Chondrocyte (in vitro differentiated cells): ENCODE results near the gene PXYLP1. TPM values are rescaled to one million over a fixed set of nuclear protein-coding genes. Genes with fewer than 3 reads are reported as not detected.
A peak's percentile ranks its signal among the peaks of the same experiment; 100 is the strongest.

Experiments
- DNase-seq: peaks from one replicate; pipeline ENCODE4 v3.0.0; 2021; ENCODE audit warnings: mixed read lengths, low spot score
- H3K27ac Mint-ChIP-seq: one replicate; pipeline ENCODE4 v1.8.0; 2021; ENCODE audit warnings: mild to moderate bottlenecking, moderate library complexity, mixed read lengths; ENCODE audit not compliant: unreplicated experiment
- H3K27me3 Mint-ChIP-seq: 2 replicates; pipeline ENCODE4 v1.8.0; 2021; ENCODE audit warnings: low read depth, mixed read lengths
- H3K36me3 Mint-ChIP-seq: 2 replicates; pipeline ENCODE4 v1.8.0; 2021; ENCODE audit warnings: low read depth, mixed read lengths
- H3K4me1 Mint-ChIP-seq: 2 replicates; pipeline ENCODE4 v1.8.0; 2021; ENCODE audit warnings: low read depth, mild to moderate bottlenecking, mixed read lengths
- H3K4me3 Mint-ChIP-seq: one replicate; pipeline ENCODE4 v1.8.0; 2021; ENCODE audit warnings: mild to moderate bottlenecking, moderate library complexity, mixed read lengths; ENCODE audit not compliant: unreplicated experiment
- H3K9me3 Mint-ChIP-seq: 2 replicates; pipeline ENCODE4 v1.8.0; 2021; ENCODE audit warnings: low read depth, mixed read lengths
- CTCF ChIP-seq: fragments of 200-600 bp; sonication (generic); IDR thresholded peaks from 2 replicates; pipeline ENCODE4 v1.5.0; 2021; ENCODE audit warnings: antibody characterized with exemption, mild to moderate bottlenecking, moderate library complexity
- total RNA-seq: library from RNA; stranded (reverse); gene quantifications from 3 replicates; pipeline ENCODE4 v1.2.1, GENCODE V29; 2021

PXYLP1 gene
- total RNA-seq, 1 donor from 2014 or later, result 36.0 TPM

- Mint-ChIP-seq H3K36me3 (no peaks in the 10 kb centered on the region), H3K4me1 (peaks cover 21% of the 10 kb centered on the region), H3K27me3 (no peaks in the 10 kb centered on the region), H3K27ac (no peak overlapping the region), H3K9me3 (no peaks in the 10 kb centered on the region), H3K4me3 (no peak overlapping the region)
- DNase-seq, result no peak
- no peak for TF ChIP-seq CTCF
Observed at GRCh38 chr3:141326626-141327025, 95.0 kb downstream of the PXYLP1 start.

GRCh38 chr3:141328286-141329166 is 96.9 kb downstream of the PXYLP1 start:
- H3K9me3 Mint-ChIP-seq, result no peaks in the 10 kb centered on the region
- H3K27ac Mint-ChIP-seq, result no peak overlapping the region
- no peaks in the 10 kb centered on the region for H3K36me3 Mint-ChIP-seq
- H3K27me3 Mint-ChIP-seq, result no peaks in the 10 kb centered on the region
- DNase-seq, result no peak
- H3K4me1 Mint-ChIP-seq, result peaks cover 40% of the 10 kb centered on the region
- no peak for TF ChIP-seq CTCF
- H3K4me3 Mint-ChIP-seq, result no peak overlapping the region

DNA sequence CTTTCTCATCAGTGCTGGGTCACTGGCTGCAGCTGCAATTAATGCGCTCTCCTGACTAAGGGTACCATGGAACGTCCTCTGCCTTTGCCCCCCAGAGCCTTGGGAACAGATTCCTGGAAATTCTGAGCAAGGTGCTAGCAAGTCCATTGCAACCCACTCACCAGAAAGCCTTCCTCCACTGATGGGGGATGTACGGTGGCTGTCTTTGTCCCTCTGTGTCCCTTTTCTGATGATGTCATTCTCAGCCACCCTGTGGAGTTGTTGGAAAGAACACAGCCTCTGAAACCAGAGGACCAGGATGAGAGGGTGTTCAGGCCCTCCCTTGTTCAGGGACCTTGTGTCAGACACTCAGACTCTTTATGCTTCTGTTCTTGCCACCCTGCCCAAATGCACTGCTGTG is 98.6 kb downstream of the PXYLP1 start:
- H3K4me1 Mint-ChIP-seq, result peaks cover 56% of the 10 kb centered on the region
- no peaks in the 10 kb centered on the region for H3K9me3 Mint-ChIP-seq
- H3K27me3 Mint-ChIP-seq, result no peaks in the 10 kb centered on the region
- no peak overlapping the region for H3K27ac Mint-ChIP-seq
- no peak overlapping the region for H3K4me3 Mint-ChIP-seq
- no peak for TF ChIP-seq CTCF
- H3K36me3 Mint-ChIP-seq, result no peaks in the 10 kb centered on the region
- DNase-seq, result no peak

DNA sequence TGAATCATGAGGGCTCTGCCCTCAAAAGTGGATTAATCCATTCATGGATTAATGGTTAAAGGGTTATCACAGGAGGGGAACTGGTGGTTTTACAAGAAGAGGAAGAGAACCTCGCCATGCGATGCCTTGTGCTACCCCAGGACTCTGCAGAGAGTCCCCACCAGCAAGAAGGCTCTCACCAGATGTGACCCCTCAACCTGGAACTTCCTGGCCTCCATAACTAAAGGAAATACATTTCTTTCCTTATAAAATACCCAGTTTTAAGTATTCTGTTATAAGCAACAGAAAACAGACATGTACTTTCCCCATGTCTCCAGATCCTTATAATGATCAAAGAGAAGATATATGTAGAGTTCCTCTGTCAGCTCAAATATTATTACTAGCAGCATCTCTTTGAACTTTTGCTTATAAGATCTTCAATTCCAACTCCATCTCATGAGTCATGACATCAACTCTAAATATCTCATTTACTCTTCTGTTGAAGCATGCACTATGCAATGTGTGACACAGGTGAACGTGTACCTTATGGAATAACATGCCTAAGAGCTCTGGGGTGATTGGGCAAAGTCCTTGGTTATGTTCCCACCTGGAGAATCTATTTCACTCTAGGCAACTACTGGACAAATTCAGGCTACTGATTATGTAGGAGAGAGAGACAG is 99.2 kb downstream of the PXYLP1 start:
- H3K27me3 Mint-ChIP-seq, result no peaks in the 10 kb centered on the region
- H3K4me1 Mint-ChIP-seq, result peaks cover 62% of the 10 kb centered on the region
- no peak for TF ChIP-seq CTCF
- H3K9me3 Mint-ChIP-seq, result no peaks in the 10 kb centered on the region
- no peaks in the 10 kb centered on the region for H3K36me3 Mint-ChIP-seq
- no peak for DNase-seq
- peak overlapping the region; percentile 98 for H3K27ac Mint-ChIP-seq
- no peak overlapping the region for H3K4me3 Mint-ChIP-seq

DNA sequence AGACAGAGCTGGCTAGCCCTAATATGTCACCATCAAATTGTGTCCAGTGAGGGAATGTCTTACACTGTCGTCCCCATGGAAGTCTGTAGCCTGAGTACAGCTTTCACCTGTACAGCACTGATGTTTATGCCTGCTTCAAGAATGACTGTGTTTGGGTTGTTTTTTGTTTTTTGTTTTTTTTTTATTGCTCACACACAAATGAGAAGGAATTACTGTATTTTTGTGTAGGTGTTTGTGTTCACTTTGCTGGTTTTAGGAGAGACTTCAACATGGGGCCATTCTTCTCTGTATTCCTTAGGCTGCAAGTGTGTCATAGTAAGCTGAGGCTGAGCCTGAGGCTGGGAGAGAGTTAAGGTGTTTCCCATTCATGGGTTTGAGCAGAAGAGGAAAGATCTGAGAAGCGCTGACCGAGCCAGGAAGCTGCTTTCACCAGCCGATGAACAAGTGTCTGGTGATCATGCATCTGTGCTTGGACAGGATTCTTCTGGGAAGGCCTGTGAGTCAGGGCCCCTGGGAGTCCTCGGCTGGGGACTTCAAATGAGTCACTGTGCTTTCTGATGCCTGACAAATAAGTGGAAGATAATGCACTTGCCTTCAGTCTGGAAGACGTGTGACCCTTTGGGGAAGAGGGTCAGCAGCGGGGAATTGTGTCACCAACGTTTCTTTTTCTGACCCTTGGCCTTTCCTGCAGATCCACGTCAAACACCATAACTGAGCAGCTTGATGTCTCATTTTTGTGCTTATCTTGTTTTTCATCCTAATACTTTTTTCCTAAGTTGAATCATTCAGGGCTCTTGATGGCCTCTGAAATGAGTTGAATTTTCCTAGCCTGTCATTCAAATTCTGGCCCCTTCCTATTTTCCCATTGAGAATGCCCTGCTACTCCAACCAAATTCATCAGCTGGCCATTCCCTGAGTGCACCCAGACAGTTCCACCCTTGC is 100.0 kb downstream of the PXYLP1 start:
- TF ChIP-seq CTCF, result no peak

More for the DNA sequence above, 100.0 kb downstream of the PXYLP1 start:
- H3K4me3 Mint-ChIP-seq, result no peak overlapping the region
- no peaks in the 10 kb centered on the region for H3K36me3 Mint-ChIP-seq
- no peaks in the 10 kb centered on the region for H3K27me3 Mint-ChIP-seq
- H3K9me3 Mint-ChIP-seq, result no peaks in the 10 kb centered on the region
- no peak for DNase-seq
- H3K27ac Mint-ChIP-seq, result peak overlapping the region; percentile 98
- H3K4me1 Mint-ChIP-seq, result peaks cover 61% of the 10 kb centered on the region
